Dendritic cell treated with granulocyte-macrophage colony-stimulating factor and Interleukin-4, amounts not matched to agents 40 ng/mL and 50 ng/mL, for 4 days (primary cell): ENCODE measurements around the gene SUSD3.
A peak's percentile ranks its signal among the peaks of the same experiment; 100 is the strongest.

Experiments
- H3K27ac Mint-ChIP-seq: one replicate; pipeline ENCODE4 v1.8.0; 2022; ENCODE audit warnings: mild to moderate bottlenecking, mixed read lengths
- H3K27me3 Mint-ChIP-seq: one replicate; pipeline ENCODE4 v1.8.0; 2022; ENCODE audit warnings: mild to moderate bottlenecking, mixed read lengths
- H3K36me3 Mint-ChIP-seq: one replicate; pipeline ENCODE4 v1.8.0; 2022; ENCODE audit warnings: low read depth, mixed read lengths
- H3K4me1 Mint-ChIP-seq: one replicate; pipeline ENCODE4 v1.8.0; 2022; ENCODE audit warnings: low read depth, mixed read lengths
- H3K4me3 Mint-ChIP-seq: one replicate; pipeline ENCODE4 v1.8.0; 2022; ENCODE audit warnings: mild to moderate bottlenecking, moderate library complexity, mixed read lengths
- H3K9me3 Mint-ChIP-seq: one replicate; pipeline ENCODE4 v1.8.0; 2022; ENCODE audit warnings: mixed read lengths
- intact Hi-C: fragments of 100-400 bp; cut with micrococcal nuclease; formaldehyde crosslinking; loops from one replicate; pipeline ENCODE4 v1.15.0; 2022

Gene SUSD3

GRCh38 chr9:93123561-93124283 is 65.2 kb downstream of the SUSD3 start:
- Mint-ChIP-seq H3K9me3 (no peaks in the 10 kb centered on the region), H3K27ac (no peak overlapping the region)
- intact Hi-C loops: no loop called here

DNA sequence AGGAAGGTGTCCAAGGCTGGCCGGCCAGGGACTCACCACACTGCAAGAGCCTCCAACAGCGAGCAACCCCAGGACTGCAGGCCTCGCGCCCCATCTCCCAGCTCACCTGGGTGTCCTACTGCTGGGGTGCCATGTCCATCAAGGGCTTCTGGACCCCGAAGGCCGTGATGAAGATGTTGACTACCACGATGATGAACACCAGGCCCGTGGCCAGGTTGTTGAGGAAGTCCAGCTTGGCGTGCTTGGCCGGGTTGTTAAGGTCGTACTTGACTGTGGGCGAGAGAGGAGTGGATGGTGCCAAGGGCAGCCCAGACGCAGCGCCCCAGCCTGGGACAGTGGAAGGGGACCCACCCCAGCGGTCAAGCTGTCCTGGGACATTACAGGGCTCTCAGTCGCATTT is 66.3 kb downstream of the SUSD3 start:
- Mint-ChIP-seq H3K4me3 (no peak overlapping the region), H3K9me3 (no peaks in the 10 kb centered on the region), H3K36me3 (peaks cover 100% of the 10 kb centered on the region), H3K4me1 (peaks cover 93% of the 10 kb centered on the region), H3K27ac (no peak overlapping the region), H3K27me3 (no peaks in the 10 kb centered on the region)
- intact Hi-C loops: no loop called here

More at GRCh38 chr9:93123561-93124283, 65.2 kb downstream of the SUSD3 start:
- Mint-ChIP-seq H3K4me3 (no peak overlapping the region), H3K27me3 (no peaks in the 10 kb centered on the region), H3K36me3 (peaks cover 93% of the 10 kb centered on the region), H3K4me1 (peaks cover 93% of the 10 kb centered on the region)

GRCh38 chr9:93125331-93125894 is 66.9 kb downstream of the SUSD3 start:
- H3K27me3 Mint-ChIP-seq: no peaks in the 10 kb centered on the region
- no peak overlapping the region for H3K27ac Mint-ChIP-seq
- intact Hi-C loops: no loop called here
- no peak overlapping the region for H3K4me3 Mint-ChIP-seq
- peaks cover 93% of the 10 kb centered on the region for H3K4me1 Mint-ChIP-seq
- H3K9me3 Mint-ChIP-seq: no peaks in the 10 kb centered on the region
- peaks cover 100% of the 10 kb centered on the region for H3K36me3 Mint-ChIP-seq

GRCh38 chr9:93126151-93126781 is 67.8 kb downstream of the SUSD3 start:
- H3K4me3 Mint-ChIP-seq: no peak overlapping the region
- intact Hi-C loops: no loop called here
- H3K27ac Mint-ChIP-seq: no peak overlapping the region
- no peaks in the 10 kb centered on the region for H3K9me3 Mint-ChIP-seq
- H3K4me1 Mint-ChIP-seq: peaks cover 93% of the 10 kb centered on the region
- no peaks in the 10 kb centered on the region for H3K27me3 Mint-ChIP-seq
- peaks cover 100% of the 10 kb centered on the region for H3K36me3 Mint-ChIP-seq

DNA sequence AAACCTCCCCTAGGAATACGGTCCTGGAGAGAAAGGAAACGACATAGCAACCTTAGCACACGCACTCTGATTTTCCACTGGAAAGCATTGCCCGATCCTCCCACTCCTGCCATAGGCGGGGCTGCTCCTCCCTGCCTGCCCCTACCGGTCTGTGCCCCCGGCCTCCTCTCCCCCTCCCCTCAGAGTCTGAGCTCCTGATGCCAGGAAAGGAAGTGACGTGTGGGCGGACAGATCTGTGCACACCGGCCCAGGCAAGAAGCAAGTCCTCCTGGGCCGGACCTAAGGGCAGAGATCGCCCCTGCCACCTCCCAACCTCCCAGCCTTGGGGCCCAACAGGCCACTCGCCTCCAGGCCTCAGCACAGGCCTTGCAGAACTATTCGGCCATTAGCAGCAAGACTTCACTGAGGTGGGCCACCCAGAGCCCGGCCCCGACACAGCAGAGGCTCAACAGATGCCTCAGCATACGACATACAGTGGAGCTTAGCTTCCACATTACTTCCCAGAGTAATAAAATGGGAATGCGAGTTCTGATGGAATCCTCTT is 68.4 kb downstream of the SUSD3 start:
- intact Hi-C loops: no loop called here
- Mint-ChIP-seq H3K4me3 (peak overlapping the region; percentile 50), H3K9me3 (no peaks in the 10 kb centered on the region), H3K36me3 (peaks cover 100% of the 10 kb centered on the region), H3K27me3 (no peaks in the 10 kb centered on the region), H3K27ac (peak overlapping the region; percentile 96), H3K4me1 (peaks cover 93% of the 10 kb centered on the region)

DNA sequence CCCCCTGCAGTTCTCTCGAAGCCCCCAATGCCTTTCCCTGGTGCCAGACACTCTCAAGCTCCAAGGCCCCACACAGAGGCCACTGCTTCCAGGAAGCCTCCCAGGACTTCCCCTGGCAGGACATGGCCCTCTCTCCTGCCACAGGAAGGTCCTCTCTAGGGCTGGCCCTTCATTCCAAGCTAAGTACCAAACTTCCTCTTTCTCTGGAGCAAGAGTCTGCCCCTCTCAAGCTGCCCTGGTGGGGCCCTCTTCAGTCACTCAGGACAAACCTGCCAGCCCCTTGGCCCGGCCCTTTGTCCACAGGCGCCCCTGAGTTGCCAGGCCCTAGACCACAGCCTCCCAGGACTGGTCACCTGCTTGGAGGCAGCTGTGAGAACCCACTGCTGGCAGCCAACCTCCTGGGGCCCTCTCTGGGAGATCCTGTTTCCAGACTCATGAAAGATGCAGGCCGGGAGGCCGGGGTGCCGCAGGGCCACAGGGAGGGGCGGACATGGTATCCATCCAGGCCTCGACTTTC is 69.0 kb downstream of the SUSD3 start:
- H3K4me1 Mint-ChIP-seq: peaks cover 93% of the 10 kb centered on the region
- H3K27ac Mint-ChIP-seq: peak overlapping the region; percentile 96
- no peaks in the 10 kb centered on the region for H3K9me3 Mint-ChIP-seq
- intact Hi-C loops: no loop called here
- H3K36me3 Mint-ChIP-seq: peaks cover 100% of the 10 kb centered on the region
- peak overlapping the region; percentile 50 for H3K4me3 Mint-ChIP-seq
- no peaks in the 10 kb centered on the region for H3K27me3 Mint-ChIP-seq

DNA sequence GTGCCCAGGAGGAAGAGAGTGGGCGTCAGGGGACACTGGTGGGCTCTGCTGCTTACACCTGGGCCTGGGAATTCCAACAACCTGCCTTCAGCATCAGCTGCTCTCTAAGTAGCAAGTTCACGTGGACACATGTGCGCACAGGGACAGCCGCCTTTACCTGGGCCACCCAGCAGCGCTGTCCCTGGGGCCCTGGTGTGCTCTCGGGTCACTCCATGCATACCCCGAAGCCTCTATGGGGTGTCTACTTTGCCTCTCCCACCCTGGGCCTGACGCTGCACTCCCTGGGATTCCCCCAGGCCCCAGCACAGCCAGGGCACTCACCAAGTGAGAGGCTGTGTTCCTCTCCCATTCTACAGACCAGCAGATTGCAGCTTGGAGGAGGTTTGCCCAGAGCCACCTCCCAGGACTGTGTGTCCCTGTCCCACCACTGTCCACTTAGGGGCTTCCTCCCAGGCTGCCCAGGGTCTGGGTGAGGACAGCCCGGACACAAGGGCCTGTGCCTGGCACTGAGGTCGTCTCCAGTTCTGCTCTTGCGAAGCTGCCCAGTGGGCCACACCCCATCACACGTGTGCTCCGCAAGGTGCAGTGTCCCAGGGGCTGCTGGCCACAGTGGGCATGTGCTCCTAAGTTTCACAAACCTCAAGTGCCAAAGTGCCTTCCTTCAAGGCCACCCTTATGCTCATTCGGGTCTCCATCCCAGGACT is 69.7 kb downstream of the SUSD3 start:
- Mint-ChIP-seq H3K27me3 (no peaks in the 10 kb centered on the region), H3K36me3 (peaks cover 100% of the 10 kb centered on the region), H3K9me3 (no peaks in the 10 kb centered on the region), H3K27ac (peak overlapping the region; percentile 96), H3K4me3 (no peak overlapping the region), H3K4me1 (peaks cover 93% of the 10 kb centered on the region)
- intact Hi-C loops: no loop called here

GRCh38 chr9:93128715-93129224 is 70.3 kb downstream of the SUSD3 start:
- H3K4me3 Mint-ChIP-seq: peak overlapping the region; percentile 95
- no peaks in the 10 kb centered on the region for H3K9me3 Mint-ChIP-seq
- H3K4me1 Mint-ChIP-seq: peaks cover 93% of the 10 kb centered on the region
- peaks cover 100% of the 10 kb centered on the region for H3K36me3 Mint-ChIP-seq
- H3K27ac Mint-ChIP-seq: peak overlapping the region; percentile 96
- intact Hi-C loops: no loop called here
- H3K27me3 Mint-ChIP-seq: no peaks in the 10 kb centered on the region

DNA sequence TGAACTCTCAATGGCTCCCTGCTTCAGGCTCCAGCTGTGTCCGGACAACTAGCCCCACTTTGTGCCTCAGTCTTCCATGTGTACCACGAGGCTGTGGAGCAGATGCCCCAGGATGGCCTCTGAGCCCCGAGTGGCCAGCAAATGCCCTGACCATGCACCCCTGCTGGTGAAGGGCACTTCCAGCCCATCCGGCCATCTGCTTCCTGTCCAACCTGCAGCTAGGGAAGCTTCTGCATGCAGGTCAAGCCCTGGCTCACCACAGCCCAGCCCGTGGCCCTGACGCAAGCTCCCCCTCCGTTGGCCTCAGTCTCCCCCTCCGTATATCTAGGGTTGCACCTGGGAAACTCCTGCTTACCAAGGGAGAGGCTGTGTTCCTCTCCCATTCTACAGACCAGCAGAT is 70.8 kb downstream of the SUSD3 start:
- Mint-ChIP-seq H3K4me3 (peak overlapping the region; percentile 95), H3K4me1 (peaks cover 87% of the 10 kb centered on the region), H3K27me3 (no peaks in the 10 kb centered on the region), H3K27ac (peak overlapping the region; percentile 96), H3K9me3 (no peaks in the 10 kb centered on the region), H3K36me3 (peaks cover 98% of the 10 kb centered on the region)
- intact Hi-C loops: no loop called here

GRCh38 chr9:93129691-93130500 is 71.4 kb downstream of the SUSD3 start:
- intact Hi-C loops: loop anchor here (5.0 kb wide), 1 partner anchor 33 kb away; the partner anchor contains the start of gene CARD19
- Mint-ChIP-seq H3K36me3 (peaks cover 91% of the 10 kb centered on the region), H3K4me3 (peak overlapping the region; percentile 95), H3K9me3 (no peaks in the 10 kb centered on the region), H3K4me1 (peaks cover 87% of the 10 kb centered on the region), H3K27ac (peak overlapping the region; percentile 96), H3K27me3 (no peaks in the 10 kb centered on the region)

GRCh38 chr9:93130861-93131481 is 72.5 kb downstream of the SUSD3 start:
- Mint-ChIP-seq H3K27ac (peak overlapping the region; percentile 96), H3K36me3 (peaks cover 81% of the 10 kb centered on the region), H3K4me1 (peaks cover 92% of the 10 kb centered on the region), H3K4me3 (peak overlapping the region; percentile 95), H3K9me3 (no peaks in the 10 kb centered on the region), H3K27me3 (peaks cover under 1% of the 10 kb centered on the region)
- intact Hi-C loops: loop anchor here (1.0 to 5.0 kb wide), 2 partner anchors 11 to 34 kb away; partner anchors contain the start of gene CARD19

- H3K36me3 Mint-ChIP-seq: peaks cover 73% of the 10 kb centered on the region
- peak overlapping the region; percentile 95 for H3K4me3 Mint-ChIP-seq
- intact Hi-C loops: loop anchor here (1.0 to 5.0 kb wide), 2 partner anchors 11 to 34 kb away; partner anchors contain the start of gene CARD19
- H3K27me3 Mint-ChIP-seq: peaks cover 7% of the 10 kb centered on the region
- H3K4me1 Mint-ChIP-seq: peaks cover 92% of the 10 kb centered on the region
- H3K9me3 Mint-ChIP-seq: no peaks in the 10 kb centered on the region
- peak overlapping the region; percentile 96 for H3K27ac Mint-ChIP-seq
Measured at GRCh38 chr9:93131599-93132286, 73.2 kb downstream of the SUSD3 start.
